Measurements from ENCODE around the gene MASP1.

The MASP1 gene

DNA sequence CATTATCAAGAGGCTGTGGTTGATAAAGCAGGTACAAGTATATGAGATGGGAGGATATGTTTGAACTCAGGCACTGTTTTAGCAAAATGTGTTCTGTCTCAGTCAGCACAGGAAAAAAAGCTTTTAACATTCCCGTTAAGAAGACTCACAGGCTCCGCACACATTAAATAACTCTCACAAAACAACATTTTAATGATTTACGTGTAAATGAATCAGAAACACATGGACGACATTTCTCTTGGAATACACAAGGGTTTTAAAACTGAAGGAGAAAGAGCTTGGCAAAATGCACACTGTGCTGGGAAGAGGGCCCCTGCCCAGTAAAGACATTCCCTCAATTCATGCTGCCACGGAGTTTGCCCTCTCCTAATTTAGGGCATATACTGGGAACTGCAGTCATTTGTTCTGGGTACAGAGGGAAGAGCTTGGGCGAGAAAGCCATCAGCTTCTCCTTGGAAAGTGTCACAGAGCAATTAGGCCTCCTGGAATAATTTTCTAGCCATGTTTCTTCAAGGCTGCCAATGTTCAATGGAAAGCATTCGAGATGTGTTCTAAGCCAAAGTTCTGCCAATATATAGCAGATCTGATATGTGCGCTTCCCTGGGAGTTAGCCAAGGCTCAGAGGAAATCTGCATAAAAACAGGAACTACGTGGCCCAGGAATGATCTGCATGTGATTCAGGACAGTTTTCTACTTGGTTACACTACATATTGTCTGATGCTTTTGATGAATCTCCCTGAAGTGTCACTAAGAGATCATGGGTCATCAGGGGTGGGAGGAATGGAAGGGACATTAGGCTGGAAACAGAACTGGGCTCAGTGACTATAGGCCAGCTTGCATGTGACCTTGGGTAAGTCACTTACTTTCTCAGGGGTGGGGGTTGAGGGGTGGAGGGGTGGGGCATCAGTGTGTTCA is 2.2 kb upstream of the MASP1 start:
- peak; percentile 32 to 47 for DNase-seq

DNA sequence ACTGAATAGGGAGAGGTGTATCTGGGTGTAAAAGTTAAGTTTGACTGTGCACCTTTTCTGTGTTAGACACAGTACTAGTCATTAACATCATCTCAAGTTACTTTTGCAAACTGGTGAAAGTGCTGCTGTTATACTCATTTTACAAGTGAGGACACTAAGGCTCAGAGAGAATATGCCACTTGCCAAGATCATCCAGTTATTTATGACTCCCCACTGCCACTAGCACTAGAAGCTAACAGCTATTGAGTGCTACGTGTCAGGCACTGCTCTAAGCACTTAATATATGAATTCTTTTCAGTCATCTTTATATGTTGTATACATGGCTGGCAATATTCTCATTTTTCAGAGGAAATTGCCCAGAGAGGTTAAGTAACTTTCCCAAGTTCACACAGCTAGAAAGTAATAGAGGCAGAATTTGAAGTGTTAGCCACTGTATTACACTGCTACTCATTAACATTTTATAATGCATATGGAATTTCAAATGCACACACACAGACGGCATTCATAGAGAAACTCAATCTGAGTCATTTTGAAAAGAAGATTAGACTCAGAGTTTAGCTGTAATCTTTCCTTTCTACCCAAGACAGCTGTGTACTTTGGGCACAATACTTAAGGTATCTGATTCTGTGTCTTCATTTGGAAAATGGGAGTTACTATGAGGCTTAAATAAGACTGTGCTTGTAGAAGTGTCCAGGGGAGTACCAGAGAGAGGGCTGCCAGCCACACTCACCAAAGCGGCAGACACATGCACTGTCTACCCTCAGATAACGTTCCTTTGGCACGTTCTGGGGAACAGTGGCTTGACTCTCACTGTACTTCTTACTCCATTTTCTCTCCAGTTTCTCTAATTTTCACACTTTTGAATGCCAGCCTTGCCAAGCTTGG is 1.3 kb upstream of the MASP1 start:
- DNase-seq = no peak

DNA sequence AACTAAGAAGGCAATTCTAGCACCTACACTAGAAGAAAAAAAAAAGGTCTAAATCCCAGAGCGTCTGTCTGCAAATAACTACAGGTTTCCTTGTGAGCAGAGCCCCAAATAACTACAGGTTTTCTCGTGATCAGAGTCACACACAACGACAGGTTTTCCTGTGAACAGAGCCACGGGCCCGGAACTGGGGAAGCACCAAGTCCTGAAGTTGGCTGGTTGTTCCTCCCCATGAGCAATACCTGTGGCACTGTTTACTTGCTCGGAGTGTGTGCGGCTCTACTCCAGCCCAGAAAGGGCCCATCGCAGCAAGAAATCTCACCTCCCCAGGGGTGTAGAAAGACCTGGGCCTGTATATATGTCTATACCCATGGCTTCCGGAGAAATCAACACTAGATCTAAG is 644 bp upstream of the MASP1 start:
- no peak for DNase-seq

DNA sequence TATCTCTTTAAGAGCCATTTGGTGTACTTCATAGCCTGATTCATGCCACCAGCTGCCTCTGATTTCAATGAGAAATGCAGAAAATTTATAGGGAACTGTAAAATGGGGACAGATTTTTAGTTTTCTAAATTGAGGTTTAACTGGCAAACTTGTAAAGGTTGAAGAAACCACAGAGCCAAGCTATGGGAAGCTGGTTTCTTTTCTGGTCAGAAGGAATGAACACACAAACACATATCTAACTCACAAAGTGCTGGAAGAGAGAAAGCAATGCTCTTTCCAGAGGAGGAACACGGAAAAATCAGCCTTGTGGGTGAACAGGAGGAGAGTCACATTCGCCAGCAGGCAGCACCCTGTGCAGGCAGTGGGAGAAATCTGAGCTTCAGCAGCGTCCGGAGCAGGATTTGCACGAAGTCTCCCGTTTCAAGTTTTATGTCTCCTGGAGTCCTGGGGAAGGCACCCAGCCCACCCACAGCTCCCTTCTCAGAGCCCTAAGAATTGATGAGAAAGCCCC is 481 bp downstream of the MASP1 start:
- peak in 1 of 2 donors; percentile 7 for DNase-seq

GRCh38 chr3:187290503-187290902 is 1.0 kb downstream of the MASP1 start:
- no peak for DNase-seq

GRCh38 chr3:187288855-187289605 is 2.5 kb downstream of the MASP1 start:
- DNase-seq = no peak

- DNase-seq = peak; percentile 83 to 90
Measured at GRCh38 chr3:187288131-187288854, 3.2 kb downstream of the MASP1 start.

GRCh38 chr3:187287256-187287655 is 4.3 kb downstream of the MASP1 start:
- no peak for DNase-seq

- DNase-seq = peak; percentile 8 to 17
Measured at GRCh38 chr3:187286467-187287059, 5.0 kb downstream of the MASP1 start.

GRCh38 chr3:187281191-187281714 is 10.3 kb downstream of the MASP1 start:
- no peak for DNase-seq

- DNase-seq = no peak
Measured at GRCh38 chr3:187280644-187281043, 10.9 kb downstream of the MASP1 start.

DNA sequence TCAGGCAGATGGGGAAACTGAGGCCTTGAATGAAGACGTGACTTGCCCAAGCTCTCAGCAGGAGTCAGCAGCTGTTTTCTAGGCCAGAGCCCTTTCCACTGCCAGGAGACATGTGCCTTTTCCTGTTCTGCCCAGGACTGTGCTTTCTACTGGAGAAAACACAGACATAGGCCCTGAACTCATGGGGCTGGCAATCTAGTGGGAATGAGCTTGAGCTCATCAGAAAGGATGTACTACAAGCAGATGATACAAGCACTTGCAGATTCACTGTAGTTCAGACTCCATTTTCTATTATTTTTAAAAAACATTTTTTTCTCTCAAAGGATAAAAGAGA is 14.4 kb downstream of the MASP1 start:
- DNase-seq = no peak

DNA sequence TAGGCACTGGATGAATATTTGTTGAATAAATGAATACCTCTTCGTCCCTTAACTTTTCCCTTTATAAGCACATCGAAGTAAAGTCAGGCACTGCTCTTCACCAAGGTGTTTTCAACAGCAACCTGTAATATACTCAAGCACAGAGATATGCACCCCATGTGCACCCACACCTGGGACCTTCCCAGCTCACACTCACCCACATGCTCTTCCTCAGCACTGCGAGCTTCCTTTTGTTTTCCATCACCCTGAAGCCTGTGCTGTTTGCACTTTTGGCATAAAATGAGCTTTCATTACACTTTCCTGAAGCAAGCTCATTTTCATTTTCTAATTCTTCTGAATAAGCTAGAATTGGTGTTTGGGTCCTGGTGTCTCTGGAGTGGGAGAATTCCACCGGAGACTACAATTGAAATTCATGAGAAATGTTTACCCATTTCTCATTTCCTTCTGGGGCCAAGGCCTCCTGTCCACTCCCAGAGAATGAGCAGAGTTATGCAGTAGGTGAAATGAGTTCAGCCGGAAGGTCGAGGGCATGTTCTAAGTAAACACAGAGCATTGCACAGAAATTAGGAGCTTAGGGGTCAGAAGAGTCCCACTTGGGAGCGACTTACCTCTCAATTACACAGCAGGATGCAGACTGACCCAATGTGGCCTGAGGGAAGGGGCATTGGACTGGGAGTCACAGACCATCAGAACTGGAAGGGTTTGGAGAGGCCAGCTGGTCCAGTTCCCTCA is 15.0 kb downstream of the MASP1 start:
- DNase-seq = no peak

DNA sequence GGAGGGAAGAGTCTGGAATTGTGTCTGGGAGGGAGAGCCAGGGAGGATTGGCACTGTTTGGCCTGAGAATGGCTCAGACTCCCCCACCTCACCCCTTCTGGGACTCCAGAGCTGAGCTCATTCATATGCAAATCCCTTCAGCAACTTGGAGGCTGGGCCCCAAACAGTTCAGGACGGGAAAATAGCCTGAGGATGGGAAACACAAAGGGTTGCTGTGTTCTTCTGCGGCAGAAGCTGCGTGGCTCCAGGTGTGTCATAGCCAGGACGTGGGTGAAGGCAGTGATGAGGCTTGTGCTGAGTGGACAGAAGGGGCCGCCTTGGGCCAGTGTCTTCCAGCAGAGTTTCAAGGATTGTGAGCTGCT is 16.6 kb downstream of the MASP1 start:
- no peak for DNase-seq

DNA sequence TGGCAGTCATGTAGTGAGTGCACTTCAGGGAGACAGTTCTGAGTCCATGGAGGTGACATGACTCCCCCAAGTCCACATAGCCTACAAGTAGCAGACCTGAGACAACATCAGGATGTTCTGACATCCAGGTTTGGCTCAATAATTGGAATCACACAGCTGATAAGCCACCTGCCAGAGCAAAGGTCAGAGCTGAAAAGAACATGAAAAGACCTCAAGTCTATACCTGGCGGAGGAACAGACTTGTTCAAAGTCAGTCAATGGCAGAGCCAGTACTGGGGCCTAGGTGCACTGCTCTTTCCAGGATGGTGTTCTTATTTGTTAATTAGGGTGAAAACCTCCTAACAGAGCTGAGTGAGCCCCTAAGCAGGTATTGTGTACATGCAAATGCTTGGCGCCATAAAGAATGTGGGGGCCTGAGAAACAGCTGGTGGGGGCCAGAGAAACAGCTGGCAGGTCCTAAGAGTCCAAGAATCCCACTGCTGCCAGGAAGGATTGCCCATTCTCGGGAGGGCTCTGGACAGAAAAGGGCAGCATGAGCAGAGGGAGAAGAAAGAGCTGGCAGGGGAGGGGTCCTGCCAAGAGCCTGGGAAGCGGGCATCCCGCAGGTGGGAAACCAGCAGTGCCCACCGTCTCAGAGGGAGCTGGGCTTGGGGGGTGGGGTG is 17.1 kb downstream of the MASP1 start:
- DNase-seq = no peak

DNA sequence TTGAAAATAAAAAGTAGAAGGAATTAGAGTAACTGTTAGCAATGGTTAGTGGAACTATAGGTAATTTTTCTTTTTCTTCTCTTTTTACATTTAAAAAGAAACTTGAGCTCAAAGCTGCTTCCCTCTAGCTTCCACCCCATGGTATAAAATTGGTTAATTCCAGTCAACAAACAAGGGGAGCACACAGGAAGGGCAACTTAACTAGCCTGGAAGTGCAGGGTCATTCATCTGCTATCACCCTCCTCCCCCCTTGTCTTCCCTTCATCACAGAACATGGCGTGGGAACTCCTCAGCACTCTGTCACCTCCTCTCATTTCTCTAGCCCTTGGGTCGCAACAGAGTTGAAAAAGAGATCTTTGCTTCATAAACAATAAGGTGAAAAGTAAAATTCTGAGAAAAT is 20.0 kb downstream of the MASP1 start:
- DNase-seq = no peak

DNA sequence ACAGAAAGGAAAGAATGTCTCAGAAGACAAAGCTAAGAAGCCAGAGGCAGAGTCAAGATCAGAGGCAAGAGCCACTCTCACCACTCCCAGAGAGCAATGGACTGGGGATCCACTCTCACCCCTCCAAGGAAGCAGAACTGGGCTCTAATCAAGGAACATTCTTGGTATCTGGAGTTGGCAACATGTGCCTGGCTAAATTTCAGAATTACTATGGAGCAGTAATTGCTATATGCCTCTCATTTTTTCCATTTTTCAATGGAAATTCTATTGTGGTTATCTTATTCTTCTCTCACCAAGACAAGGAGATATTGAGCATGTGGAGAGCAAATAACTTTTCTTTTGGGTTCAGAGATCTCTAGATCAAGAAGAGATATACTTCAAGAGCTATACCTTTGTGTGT is 22.1 kb downstream of the MASP1 start:
- no peak for DNase-seq

GRCh38 chr3:187267306-187267705 is 24.2 kb downstream of the MASP1 start:
- peak in 1 of 2 donors; percentile 4 for DNase-seq

DNA sequence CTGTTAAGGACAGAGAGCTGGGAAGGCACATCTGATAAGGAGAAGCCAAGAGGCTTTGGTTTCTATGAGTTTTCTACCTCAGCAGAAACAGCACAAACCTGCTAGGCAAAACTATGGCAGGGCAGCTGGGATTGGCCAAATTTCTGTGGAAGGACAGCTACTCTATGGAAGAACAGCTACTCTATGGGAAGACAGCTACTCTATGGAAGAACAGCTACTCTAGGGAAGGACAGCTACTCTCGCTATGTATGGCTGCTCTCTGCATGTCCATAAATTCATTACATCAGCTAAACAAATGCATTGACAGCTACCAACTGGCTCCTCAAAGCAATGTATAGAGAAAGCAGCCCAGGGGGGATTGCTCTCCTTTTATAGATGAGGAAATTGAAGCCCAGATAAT is 24.8 kb downstream of the MASP1 start:
- DNase-seq = no peak

- DNase-seq = no peak
Measured at GRCh38 chr3:187265461-187265955, 26.0 kb downstream of the MASP1 start.

Measured in inflammatory macrophage (primary cell).